GM18870 (cell line): Measurements from ENCODE around the gene STK32B.

ENCODE experiments used
- ATAC-seq: cut with Tn5 transposase; IDR thresholded peaks from one replicate; pipeline ENCODE4 v1.9.1; 2021; ENCODE audit warnings: moderate library complexity; ENCODE audit not compliant: unreplicated experiment

The STK32B gene

DNA sequence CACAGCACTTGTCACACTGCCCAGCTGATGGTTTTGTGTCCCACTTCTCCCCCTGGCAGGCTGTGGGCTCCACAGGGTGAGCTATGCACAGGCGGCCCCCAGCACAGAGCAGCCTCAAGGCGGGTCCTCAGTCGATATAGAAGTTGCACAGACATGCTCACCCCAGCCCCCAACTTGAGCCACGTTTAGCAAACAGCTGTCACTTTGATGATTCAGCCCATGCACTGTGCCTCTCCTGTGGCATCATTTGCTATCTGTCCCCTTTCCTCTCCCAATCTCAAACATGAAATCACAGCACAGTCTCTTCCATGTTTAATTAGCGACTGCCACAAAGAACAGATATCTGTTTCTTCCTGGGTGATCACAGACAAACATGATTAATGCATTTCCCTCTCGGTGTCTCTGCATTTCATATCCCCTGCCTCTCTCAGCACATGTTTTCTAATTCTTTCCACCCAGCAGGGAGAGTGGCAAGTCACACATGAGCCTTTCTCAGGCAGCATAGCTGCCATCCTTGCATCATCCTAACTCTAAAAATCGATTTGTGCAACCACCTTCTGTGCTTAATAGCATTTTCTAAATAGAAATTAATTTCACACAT, 452.2 kb downstream of the STK32B start:
- ATAC-seq: no peak

- no peak for ATAC-seq
Observed at GRCh38 chr4:5504486-5504885, 453.2 kb downstream of the STK32B start.

GRCh38 chr4:5510504-5510903, 459.2 kb downstream of the STK32B start:
- ATAC-seq: no peak

- ATAC-seq: no peak
Observed at GRCh38 chr4:5511791-5512190, 460.5 kb downstream of the STK32B start.

DNA sequence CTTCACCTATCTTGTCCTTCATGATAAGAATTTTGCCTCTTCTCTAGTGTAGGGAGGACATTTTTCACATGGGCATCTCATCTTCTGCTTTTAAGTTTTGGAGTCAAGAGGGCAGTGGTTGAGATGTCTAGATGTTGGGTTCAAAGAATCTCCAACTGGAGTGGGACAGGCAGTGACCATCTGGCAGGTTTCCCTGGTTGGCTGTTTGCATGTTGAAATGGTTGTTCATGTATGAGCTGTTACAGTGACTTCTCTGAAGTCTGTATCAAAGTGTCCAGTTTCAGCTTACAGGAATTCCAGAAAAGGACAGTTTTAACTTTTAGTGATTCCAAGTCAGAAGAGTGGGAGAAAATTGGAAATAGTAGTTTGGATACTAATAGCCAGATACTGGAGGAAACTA, 464.4 kb downstream of the STK32B start:
- ATAC-seq: no peak

- no peak for ATAC-seq
Observed at GRCh38 chr4:5517372-5517771, 466.1 kb downstream of the STK32B start.

DNA sequence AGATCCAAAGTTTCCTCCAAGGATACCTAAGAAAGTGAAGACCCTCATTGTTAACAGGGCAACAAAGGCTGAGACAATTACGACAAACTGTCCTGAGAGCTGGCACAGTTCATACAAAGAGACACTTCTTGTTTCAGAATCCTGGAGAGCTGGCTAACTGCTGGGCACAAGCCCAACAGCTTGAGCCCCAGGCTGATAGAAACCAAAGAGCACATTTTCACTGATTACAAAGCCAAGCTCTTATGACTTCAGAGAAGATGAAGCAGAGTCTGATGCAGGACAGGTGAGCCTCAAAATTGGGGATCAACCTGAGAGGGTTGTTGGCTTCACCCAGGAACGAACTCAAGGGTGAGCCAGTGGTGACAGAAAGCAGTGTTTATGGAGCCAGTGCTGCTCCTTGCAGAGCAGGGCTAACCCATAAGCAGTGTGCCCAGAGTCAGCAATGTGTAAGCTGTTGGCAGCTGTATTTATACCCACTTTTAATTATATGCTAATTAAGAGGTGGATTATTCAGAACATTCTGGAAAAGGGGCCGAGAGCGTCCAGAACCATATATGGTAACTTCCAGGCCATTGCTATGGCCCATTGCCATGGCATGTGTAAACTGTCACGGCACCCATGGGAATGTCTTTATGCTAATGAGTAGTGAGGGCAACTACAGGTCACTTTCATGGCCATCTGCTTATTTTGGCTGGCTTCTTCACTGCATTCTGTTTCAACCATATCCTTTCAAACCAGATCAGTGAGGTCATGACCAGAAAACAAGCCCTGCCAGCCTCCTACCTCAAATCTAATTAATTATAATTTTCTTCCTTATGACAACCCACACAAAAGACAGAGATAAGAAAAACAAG, 473.4 kb downstream of the STK32B start:
- no peak for ATAC-seq

DNA sequence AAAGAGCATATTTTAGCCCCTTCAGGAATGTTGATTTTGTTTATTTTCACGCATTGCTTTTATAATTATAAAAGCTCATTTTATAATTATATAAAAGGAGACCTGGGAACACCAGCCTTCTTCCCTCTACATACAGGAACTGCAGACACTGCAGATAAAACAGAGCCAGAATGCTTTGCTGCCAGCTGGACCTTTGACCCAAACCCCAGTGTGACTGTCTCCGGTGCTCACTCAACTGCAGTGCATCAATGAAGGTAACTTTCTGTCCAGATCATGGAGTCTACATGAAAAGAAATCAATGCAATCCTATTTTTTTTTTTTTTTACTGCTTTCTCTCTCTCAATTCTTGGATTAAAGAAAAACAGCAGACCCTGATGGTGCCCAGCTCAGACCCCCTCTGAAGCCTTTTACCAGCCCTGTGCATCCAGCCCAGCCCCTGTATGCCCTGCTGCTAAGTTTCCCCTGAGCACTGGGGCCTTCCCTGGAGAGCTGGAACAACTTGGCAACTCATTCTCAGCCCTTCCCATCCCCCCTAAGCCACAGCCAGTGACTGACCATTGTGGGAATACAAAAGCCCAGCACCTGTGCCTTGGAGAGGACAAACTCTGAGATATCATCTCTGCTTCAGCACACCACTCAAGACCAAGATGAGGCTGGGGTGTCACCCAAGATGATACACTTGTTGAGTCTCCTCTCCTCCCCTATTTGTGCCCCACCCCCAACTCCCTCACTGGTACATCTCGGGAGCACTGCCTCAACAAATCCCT, 475.0 kb downstream of the STK32B start:
- ATAC-seq: no peak

DNA sequence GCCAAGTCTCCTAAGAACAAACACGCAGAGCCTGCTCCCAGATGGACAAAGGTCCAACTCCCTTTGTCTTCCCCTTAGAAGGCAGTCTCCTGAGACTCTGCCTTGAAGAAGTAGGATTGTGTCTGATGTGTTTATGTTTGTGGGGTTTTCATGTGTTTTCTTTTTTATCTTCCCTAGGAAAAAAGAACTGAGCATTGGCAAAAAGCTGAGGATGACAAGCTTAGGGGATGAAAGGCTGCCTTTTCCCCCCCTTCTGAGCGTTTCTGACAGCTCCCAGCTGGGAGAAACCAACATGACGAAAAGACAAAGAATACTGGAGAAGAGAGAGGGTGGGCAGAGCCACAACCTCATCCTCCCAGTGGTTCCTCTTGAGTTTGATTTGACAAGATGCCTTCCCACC, 475.9 kb downstream of the STK32B start:
- no peak for ATAC-seq

- no peak for ATAC-seq
Observed at GRCh38 chr4:5528031-5528436, 476.8 kb downstream of the STK32B start.

DNA sequence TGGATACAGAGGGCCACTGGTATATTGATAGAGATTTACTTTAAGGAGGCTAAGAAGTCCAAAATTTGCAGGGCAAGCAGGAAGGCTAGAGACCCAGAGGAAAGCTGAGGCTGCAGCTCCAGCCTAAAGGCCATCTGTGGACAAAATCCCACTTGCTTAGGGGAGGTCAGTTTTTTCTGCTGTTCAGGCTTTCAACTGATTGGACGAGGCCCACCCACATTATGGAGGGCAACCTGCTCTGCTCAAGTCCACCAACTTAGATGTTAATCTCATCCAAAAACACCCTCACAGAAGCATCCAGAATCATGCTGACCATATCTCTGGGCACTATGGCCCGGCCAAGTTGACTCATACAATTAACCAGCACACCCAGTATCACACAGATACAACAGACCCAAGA, 480.8 kb downstream of the STK32B start:
- ATAC-seq: no peak

DNA sequence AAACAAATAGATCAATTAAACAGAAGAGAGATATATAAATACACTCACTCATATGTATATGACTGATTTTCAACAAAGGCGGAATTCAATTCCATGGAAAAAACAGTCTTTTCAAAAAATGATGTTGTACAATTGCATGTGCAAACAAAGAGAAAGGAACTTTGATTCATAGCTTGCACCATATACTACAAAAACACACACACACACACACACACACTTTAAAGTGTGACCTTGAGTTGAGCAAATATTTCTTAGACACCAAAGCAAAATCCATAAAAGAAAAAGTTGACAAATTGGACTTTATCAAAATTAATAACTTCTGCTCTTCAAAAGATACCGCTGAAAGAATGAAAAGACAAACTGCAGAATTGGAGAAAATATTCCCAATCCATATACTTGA, 488.3 kb downstream of the STK32B start:
- ATAC-seq: no peak

DNA sequence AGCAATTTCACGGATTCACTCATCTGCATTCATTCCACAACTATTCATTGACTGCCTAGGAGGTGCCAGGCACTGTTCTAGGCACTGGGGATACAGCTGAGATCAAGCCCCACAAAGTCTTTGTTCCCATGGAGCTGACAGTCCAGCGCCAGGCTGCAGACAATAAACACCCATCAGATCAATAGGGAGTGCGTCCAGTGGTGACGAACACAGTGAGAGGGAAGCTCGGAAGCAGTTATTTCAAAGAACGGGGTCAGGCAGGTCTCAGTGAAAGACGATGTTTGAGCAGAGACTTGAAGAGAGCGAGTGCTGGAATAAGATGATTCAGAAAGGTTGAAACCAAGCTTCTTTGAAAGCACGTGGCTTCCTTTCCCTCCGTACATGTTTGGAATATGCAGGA, 489.9 kb downstream of the STK32B start:
- no peak for ATAC-seq

GRCh38 chr4:5543681-5544080, 492.4 kb downstream of the STK32B start:
- no peak for ATAC-seq

GRCh38 chr4:5544762-5545161, 493.5 kb downstream of the STK32B start:
- no peak for ATAC-seq

DNA sequence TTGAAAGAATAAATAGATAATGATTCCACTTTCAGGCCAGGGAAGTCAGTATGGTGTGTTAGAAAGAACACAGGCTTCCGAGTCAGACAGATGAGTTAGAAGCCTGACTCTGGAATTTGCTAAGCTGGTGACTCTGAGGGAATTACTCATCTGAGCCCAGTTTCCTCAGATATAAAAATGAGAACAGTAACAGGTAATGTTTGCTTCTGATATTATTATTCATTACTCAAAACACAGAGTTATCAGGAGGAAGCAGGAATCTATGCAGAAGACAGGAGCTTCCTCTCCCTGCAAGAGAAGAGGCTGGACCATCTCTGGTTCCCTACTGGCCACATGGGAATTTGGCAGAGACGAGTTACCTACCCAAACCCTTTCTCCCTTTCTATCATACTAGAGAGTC, 494.0 kb downstream of the STK32B start:
- no peak for ATAC-seq

- no peak for ATAC-seq
Observed at GRCh38 chr4:5547651-5548249, 496.5 kb downstream of the STK32B start.
